Peyer's patch (tissue), 4 donors: ENCODE results near the gene HOXA11.

Source experiments
- POLR2A ChIP-seq, 2 donors: fragments of 450-650 bp; IDR thresholded peaks; one replicate each; pipeline ENCODE4 v1.5.1; 2017; ENCODE audit warnings: antibody characterized with exemption in 2 of 2, mild to moderate bottlenecking in 2 of 2, moderate library complexity in 2 of 2
- TF ChIP-seq, protein P1 (sequence below), 6 experiments: fragments of 450-650 bp in 4 of 6; fragments of 200-600 bp in 2 of 6; sonication (generic) in 1 of 6; IDR thresholded peaks; one replicate each; pipeline ENCODE4 v1.5.1; 2017 to 2019; ENCODE audit warnings: antibody characterized with exemption in 6 of 6, mild to moderate bottlenecking in 3 of 6, moderate library complexity in 1 of 6

DNA sequence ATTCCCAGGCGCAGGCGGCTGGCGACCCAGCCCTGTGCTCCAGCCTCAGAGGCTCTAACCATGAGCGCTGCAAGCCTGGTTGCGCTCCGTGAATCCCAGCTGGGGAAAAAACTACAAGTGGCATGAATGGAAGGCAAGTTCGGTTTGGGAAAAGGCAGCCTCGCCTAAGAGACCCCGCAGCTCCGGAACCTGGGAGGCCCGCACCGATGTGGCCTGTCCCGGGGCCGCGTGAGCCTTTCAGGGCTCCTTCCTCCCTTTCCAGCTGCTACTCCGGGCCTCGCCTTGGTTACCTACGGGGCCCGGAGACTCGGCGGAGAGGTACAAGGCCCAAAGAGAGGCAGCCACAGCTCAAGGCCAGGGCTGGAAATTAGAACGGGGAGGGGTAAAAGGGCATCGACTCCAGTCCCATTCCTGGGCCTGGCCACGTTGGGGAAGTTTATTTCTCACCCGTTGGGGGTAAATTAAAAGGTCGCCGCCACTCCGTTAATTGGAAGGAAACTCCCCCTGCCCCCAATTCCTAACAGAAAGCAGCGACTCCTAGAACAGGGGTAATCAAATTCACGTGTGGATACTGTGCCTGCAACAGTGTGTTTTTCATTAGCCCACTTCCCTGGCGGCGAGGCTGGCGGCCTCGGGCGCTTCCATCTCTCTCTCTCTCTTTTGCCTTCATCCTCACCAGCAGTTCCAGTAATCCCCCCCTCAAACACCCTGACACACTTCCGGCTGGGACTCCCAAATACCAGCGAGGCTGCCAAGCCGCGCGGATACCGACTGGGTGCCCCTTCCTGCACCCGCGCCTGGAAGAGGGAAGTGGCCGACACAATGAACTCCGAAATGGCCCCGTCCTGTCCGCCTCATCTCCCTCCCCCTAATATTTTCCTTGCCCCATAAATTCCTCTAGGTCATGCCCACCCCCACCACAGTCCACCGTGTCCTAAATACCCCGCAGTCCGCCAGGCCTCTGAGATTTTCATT lies 18.2 kb downstream of the HOXA11 start:
- TF ChIP-seq POLR2A (IDR thresholded peaks at IDR 0.05): no peak
- TF ChIP-seq, protein P1, sequence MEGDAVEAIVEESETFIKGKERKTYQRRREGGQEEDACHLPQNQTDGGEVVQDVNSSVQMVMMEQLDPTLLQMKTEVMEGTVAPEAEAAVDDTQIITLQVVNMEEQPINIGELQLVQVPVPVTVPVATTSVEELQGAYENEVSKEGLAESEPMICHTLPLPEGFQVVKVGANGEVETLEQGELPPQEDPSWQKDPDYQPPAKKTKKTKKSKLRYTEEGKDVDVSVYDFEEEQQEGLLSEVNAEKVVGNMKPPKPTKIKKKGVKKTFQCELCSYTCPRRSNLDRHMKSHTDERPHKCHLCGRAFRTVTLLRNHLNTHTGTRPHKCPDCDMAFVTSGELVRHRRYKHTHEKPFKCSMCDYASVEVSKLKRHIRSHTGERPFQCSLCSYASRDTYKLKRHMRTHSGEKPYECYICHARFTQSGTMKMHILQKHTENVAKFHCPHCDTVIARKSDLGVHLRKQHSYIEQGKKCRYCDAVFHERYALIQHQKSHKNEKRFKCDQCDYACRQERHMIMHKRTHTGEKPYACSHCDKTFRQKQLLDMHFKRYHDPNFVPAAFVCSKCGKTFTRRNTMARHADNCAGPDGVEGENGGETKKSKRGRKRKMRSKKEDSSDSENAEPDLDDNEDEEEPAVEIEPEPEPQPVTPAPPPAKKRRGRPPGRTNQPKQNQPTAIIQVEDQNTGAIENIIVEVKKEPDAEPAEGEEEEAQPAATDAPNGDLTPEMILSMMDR (IDR thresholded peaks at IDR 0.05): no peak
